ENCODE results near the gene NUMA1. TPM values are rescaled to one million over a fixed set of nuclear protein-coding genes. Genes with fewer than 3 reads are reported as not detected.

Gene NUMA1, protein sequence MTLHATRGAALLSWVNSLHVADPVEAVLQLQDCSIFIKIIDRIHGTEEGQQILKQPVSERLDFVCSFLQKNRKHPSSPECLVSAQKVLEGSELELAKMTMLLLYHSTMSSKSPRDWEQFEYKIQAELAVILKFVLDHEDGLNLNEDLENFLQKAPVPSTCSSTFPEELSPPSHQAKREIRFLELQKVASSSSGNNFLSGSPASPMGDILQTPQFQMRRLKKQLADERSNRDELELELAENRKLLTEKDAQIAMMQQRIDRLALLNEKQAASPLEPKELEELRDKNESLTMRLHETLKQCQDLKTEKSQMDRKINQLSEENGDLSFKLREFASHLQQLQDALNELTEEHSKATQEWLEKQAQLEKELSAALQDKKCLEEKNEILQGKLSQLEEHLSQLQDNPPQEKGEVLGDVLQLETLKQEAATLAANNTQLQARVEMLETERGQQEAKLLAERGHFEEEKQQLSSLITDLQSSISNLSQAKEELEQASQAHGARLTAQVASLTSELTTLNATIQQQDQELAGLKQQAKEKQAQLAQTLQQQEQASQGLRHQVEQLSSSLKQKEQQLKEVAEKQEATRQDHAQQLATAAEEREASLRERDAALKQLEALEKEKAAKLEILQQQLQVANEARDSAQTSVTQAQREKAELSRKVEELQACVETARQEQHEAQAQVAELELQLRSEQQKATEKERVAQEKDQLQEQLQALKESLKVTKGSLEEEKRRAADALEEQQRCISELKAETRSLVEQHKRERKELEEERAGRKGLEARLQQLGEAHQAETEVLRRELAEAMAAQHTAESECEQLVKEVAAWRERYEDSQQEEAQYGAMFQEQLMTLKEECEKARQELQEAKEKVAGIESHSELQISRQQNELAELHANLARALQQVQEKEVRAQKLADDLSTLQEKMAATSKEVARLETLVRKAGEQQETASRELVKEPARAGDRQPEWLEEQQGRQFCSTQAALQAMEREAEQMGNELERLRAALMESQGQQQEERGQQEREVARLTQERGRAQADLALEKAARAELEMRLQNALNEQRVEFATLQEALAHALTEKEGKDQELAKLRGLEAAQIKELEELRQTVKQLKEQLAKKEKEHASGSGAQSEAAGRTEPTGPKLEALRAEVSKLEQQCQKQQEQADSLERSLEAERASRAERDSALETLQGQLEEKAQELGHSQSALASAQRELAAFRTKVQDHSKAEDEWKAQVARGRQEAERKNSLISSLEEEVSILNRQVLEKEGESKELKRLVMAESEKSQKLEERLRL (N-terminal part only)
- total RNA-seq, result 118 TPM
- 100 to 1,000 TPM; 144 to 197 (median 173) TPM for polyA plus RNA-seq (ENCODE audit: insufficient read depth in 1 of 8, insufficient read length in 8 of 8, low replicate concordance in 1 of 8)
- long read RNA-seq, donor 1, partial matches to known transcripts, result 15 of 21 reads
- long read RNA-seq, donor 1, other reads (novel, unspliced or antisense), result 0 of 21 reads
- long read RNA-seq, donor 2, result 0 reads
- long read RNA-seq, donor 3, full-length matches to known transcripts, result 22 of 55 reads
- long read RNA-seq, donor 3, partial matches to known transcripts, result 33 of 55 reads
- long read RNA-seq, donor 3, other reads (novel, unspliced or antisense), result 0 of 55 reads
- long read RNA-seq, donor 4, transcript NUMA1-223 (14 exons, 2,766 nt), result major isoform, 11 of 14 reads
- long read RNA-seq, donor 4, partial matches to known transcripts, result 0 of 14 reads
- long read RNA-seq, donor 4, other reads (novel, unspliced or antisense), result 0 of 14 reads
- long read RNA-seq, donor 5, transcript NUMA1-217 (7 exons, 2,276 nt), result minor isoform, 5 of 69 reads
- long read RNA-seq, donor 5, transcript NUMA1-223 (14 exons, 2,766 nt), result major isoform, 8 of 69 reads
- long read RNA-seq, donor 5, transcript NUMA1-230 (2 exons, 592 nt), result minor isoform, 7 of 69 reads
- long read RNA-seq, donor 5, partial matches to known transcripts, result 47 of 69 reads
- long read RNA-seq, donor 5, other reads (novel, unspliced or antisense), result 0 of 69 reads
- long read RNA-seq, donor 6, transcript NUMA1-223 (14 exons, 2,766 nt), result major isoform, 10 of 40 reads
- long read RNA-seq, donor 6, partial matches to known transcripts, result 20 of 40 reads
- long read RNA-seq, donor 6, other reads (novel, unspliced or antisense), result 0 of 40 reads
- long read RNA-seq, donor 7, transcript NUMA1-223 (14 exons, 2,766 nt), result major isoform, 14 of 43 reads
- long read RNA-seq, donor 7, partial matches to known transcripts, result 20 of 43 reads
- long read RNA-seq, donor 7, other reads (novel, unspliced or antisense), result 0 of 43 reads
- long read RNA-seq, donor 8, transcript NUMA1-223 (14 exons, 2,766 nt), result major isoform, 7 of 17 reads
- long read RNA-seq, donor 8, transcript NUMA1-212 (12 exons, 1,686 nt), result minor isoform, 5 of 17 reads
- long read RNA-seq, donor 8, partial matches to known transcripts, result 0 of 17 reads
- long read RNA-seq, donor 8, other reads (novel, unspliced or antisense), result 0 of 17 reads
- long read RNA-seq, donor 9, transcript NUMA1-223 (14 exons, 2,766 nt), result major isoform, 7 of 26 reads
- long read RNA-seq, donor 9, partial matches to known transcripts, result 10 of 26 reads
- long read RNA-seq, donor 9, other reads (novel, unspliced or antisense), result 0 of 26 reads
- long read RNA-seq, donor 10, transcript NUMA1-223 (14 exons, 2,766 nt), result major isoform, 11 of 34 reads
- long read RNA-seq, donor 10, transcript NUMA1-217 (7 exons, 2,276 nt), result minor isoform, 6 of 34 reads
- long read RNA-seq, donor 10, partial matches to known transcripts, result 15 of 34 reads
- long read RNA-seq, donor 10, other reads (novel, unspliced or antisense), result 0 of 34 reads
- long read RNA-seq, donor 11, transcript NUMA1-217 (7 exons, 2,276 nt), result minor isoform, 5 of 43 reads
- long read RNA-seq, donor 11, transcript NUMA1-223 (14 exons, 2,766 nt), result major isoform, 9 of 43 reads
- long read RNA-seq, donor 11, partial matches to known transcripts, result 25 of 43 reads
- long read RNA-seq, donor 11, other reads (novel, unspliced or antisense), result 0 of 43 reads

GRCh38 chr11:72080326-72081183 lies at the start of gene NUMA1, which contains the start of gene LRRC51:
Gene NUMA1 (minus strand): TSS chr11:72080542. CDS start chr11:72035943, 44,599 bp downstream.
Gene LRRC51 (plus strand): TSS chr11:72080850. CDS start chr11:72089084, 8,234 bp downstream.
- Histone ChIP-seq H3K9me3 (replicated peaks; ENCODE audit: control insufficient read depth, low read depth, low read length) (no peaks in the 10 kb centered on the region), H3K27me3 (ENCODE audit: control insufficient read depth, insufficient read depth, low read length) (no peaks in the 10 kb centered on the region), H3K27ac (ENCODE audit: low read length) (peak within 1 kb of the TSS; percentile 94), H3K4me3 (ENCODE audit: low read length) (peak within 1 kb of the TSS; percentile 84), H3K36me3 (ENCODE audit: control insufficient read depth, insufficient read depth, low read length) (peaks cover 7% of the 10 kb centered on the region), H3K4me1 (ENCODE audit: control insufficient read depth, insufficient read depth, low read length) (peaks cover 19% of the 10 kb centered on the region)
- whole genome bisulfite sequencing (ENCODE audit: insufficient coverage), result 0% methylated on average over 47 of the region's 60 CpGs
- peak; percentile 100 for DNase-seq

DNA sequence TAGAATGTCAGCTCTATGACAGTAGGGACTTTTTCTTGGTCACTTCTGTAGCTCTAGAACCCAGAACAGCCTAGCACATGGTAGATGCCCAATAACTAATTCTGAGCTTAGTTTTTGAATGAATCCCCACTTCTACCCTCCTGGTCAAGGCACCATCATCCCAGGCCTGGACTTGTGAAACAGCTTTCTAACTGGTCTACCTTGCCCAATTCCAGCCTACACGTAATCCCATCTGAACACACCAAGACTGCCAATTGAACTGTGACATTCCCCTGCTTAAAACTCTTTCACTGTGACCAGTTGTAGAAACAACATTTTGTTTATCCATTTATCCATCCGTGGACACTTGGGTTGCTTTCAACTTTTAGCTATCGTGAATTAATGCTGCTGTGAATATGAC lies 49.0 kb upstream of the NUMA1 start:
- no peaks in the 10 kb centered on the region for H3K4me1 ChIP-seq (ENCODE audit: control insufficient read depth, insufficient read depth, low read length)
- no peak overlapping the region for H3K27ac ChIP-seq (ENCODE audit: low read length)
- no peaks in the 10 kb centered on the region for H3K36me3 ChIP-seq (ENCODE audit: control insufficient read depth, insufficient read depth, low read length)
- H3K4me3 ChIP-seq (ENCODE audit: low read length), result no peak overlapping the region
- peaks cover 2% of the 10 kb centered on the region for H3K9me3 ChIP-seq (replicated peaks; ENCODE audit: control insufficient read depth, low read depth, low read length)
- DNase-seq, result no peak
- 91% methylated on average over 3 of the region's 3 CpGs for WGBS (ENCODE audit: insufficient coverage)
- peaks cover 8% of the 10 kb centered on the region for H3K27me3 ChIP-seq (ENCODE audit: control insufficient read depth, insufficient read depth, low read length)

DNA sequence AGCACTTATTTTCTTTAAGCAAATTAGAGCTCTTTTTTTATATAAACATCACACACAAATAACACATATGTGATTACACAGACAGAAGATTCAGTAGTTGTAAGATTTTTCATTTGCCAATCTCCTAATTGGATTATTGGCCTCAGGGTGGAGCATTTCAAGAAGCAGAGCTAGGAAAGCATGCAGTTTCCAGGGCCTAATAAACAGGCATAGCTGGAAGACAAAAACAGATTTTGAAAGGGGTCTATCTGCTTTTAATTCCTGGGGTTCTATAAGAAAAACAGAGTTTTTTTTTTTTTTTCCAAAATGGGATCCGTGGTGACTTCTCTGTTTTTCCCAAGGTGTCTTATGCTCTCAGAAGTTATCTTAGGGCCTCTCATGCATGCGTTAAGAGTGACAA lies 47.6 kb upstream of the NUMA1 start:
- Histone ChIP-seq H3K27me3 (ENCODE audit: control insufficient read depth, insufficient read depth, low read length) (peaks cover 5% of the 10 kb centered on the region), H3K4me1 (ENCODE audit: control insufficient read depth, insufficient read depth, low read length) (no peaks in the 10 kb centered on the region), H3K9me3 (replicated peaks; ENCODE audit: control insufficient read depth, low read depth, low read length) (peaks cover 2% of the 10 kb centered on the region), H3K4me3 (ENCODE audit: low read length) (no peak overlapping the region), H3K36me3 (ENCODE audit: control insufficient read depth, insufficient read depth, low read length) (no peaks in the 10 kb centered on the region), H3K27ac (ENCODE audit: low read length) (no peak overlapping the region)
- no CpG with 5 or more reads among the region's 2 CpGs for WGBS (ENCODE audit: insufficient coverage)
- no peak for DNase-seq

GRCh38 chr11:72125956-72126355 lies 45.6 kb upstream of the NUMA1 start:
- Histone ChIP-seq H3K4me3 (ENCODE audit: low read length) (no peak overlapping the region), H3K9me3 (replicated peaks; ENCODE audit: control insufficient read depth, low read depth, low read length) (peaks cover 2% of the 10 kb centered on the region), H3K27me3 (ENCODE audit: control insufficient read depth, insufficient read depth, low read length) (peaks cover 5% of the 10 kb centered on the region), H3K4me1 (ENCODE audit: control insufficient read depth, insufficient read depth, low read length) (no peaks in the 10 kb centered on the region), H3K27ac (ENCODE audit: low read length) (no peak overlapping the region), H3K36me3 (ENCODE audit: control insufficient read depth, insufficient read depth, low read length) (no peaks in the 10 kb centered on the region)
- no CpG with 5 or more reads among the region's 1 CpG for WGBS (ENCODE audit: insufficient coverage)
- no peak for DNase-seq

- H3K4me1 ChIP-seq (ENCODE audit: control insufficient read depth, insufficient read depth, low read length), result no peaks in the 10 kb centered on the region
- H3K27me3 ChIP-seq (ENCODE audit: control insufficient read depth, insufficient read depth, low read length), result peaks cover 9% of the 10 kb centered on the region
- 80% methylated on average over 5 of the region's 6 CpGs for WGBS (ENCODE audit: insufficient coverage)
- H3K27ac ChIP-seq (ENCODE audit: low read length), result no peak overlapping the region
- DNase-seq, result no peak
- H3K4me3 ChIP-seq (ENCODE audit: low read length), result no peak overlapping the region
- H3K9me3 ChIP-seq (replicated peaks; ENCODE audit: control insufficient read depth, low read depth, low read length), result peaks cover 2% of the 10 kb centered on the region
- no peaks in the 10 kb centered on the region for H3K36me3 ChIP-seq (ENCODE audit: control insufficient read depth, insufficient read depth, low read length)
These were observed 43.7 kb upstream of the NUMA1 start for GRCh38 chr11:72124046-72124445.

- 52% methylated on average over 3 of the region's 3 CpGs for WGBS (ENCODE audit: insufficient coverage)
- H3K4me1 ChIP-seq (ENCODE audit: control insufficient read depth, insufficient read depth, low read length), result no peaks in the 10 kb centered on the region
- H3K27me3 ChIP-seq (ENCODE audit: control insufficient read depth, insufficient read depth, low read length), result peaks cover 12% of the 10 kb centered on the region
- H3K36me3 ChIP-seq (ENCODE audit: control insufficient read depth, insufficient read depth, low read length), result no peaks in the 10 kb centered on the region
- DNase-seq, result no peak
- H3K4me3 ChIP-seq (ENCODE audit: low read length), result no peak overlapping the region
- H3K9me3 ChIP-seq (replicated peaks; ENCODE audit: control insufficient read depth, low read depth, low read length), result peaks cover 2% of the 10 kb centered on the region
- H3K27ac ChIP-seq (ENCODE audit: low read length), result no peak overlapping the region
These were observed 42.8 kb upstream of the NUMA1 start for GRCh38 chr11:72123117-72123653.

GRCh38 chr11:72122607-72123006 lies 42.3 kb upstream of the NUMA1 start:
- Histone ChIP-seq H3K9me3 (replicated peaks; ENCODE audit: control insufficient read depth, low read depth, low read length) (no peaks in the 10 kb centered on the region), H3K4me1 (ENCODE audit: control insufficient read depth, insufficient read depth, low read length) (no peaks in the 10 kb centered on the region), H3K27ac (ENCODE audit: low read length) (no peak overlapping the region), H3K27me3 (ENCODE audit: control insufficient read depth, insufficient read depth, low read length) (peaks cover 13% of the 10 kb centered on the region), H3K36me3 (ENCODE audit: control insufficient read depth, insufficient read depth, low read length) (no peaks in the 10 kb centered on the region), H3K4me3 (ENCODE audit: low read length) (no peak overlapping the region)
- WGBS (ENCODE audit: insufficient coverage), result 71% methylated on average over 1 of the region's 1 CpG
- DNase-seq, result no peak

Measured in muscle of leg (tissue), 16 donors.